Upper lobe of left lung (tissue), 6 donors: ENCODE data around the gene DYNLL1. TPM values are rescaled to one million over a fixed set of nuclear protein-coding genes. Genes with fewer than 3 reads are reported as not detected.
A peak's percentile ranks its signal among the peaks of the same experiment; 100 is the strongest.

Experiments
- ATAC-seq, 2 donors: fragments of 200-7000 bp; cut with Tn5 transposase; one replicate each; pipeline ENCODE4 v1.9.1; 2022; ENCODE audit warnings: mild to moderate bottlenecking in 2 of 2, moderate library complexity in 2 of 2; ENCODE audit not compliant: low FRiP score in 2 of 2
- DNase-seq, 2 donors: peaks; one replicate each; pipeline ENCODE4 v3.0.0-alpha.2; 2019 to 2020
- H3K27ac ChIP-seq, 4 donors: fragments of 200-600 bp; sonication (generic); one replicate each; pipeline ENCODE4 v1.5.1; 2016 to 2019
- H3K27me3 ChIP-seq, 4 donors: fragments of 200-600 bp; sonication (generic); one replicate each; pipeline ENCODE4 v1.5.1; 2017 to 2019
- H3K36me3 ChIP-seq, 4 donors: fragments of 200-600 bp; sonication (generic); one replicate each; pipeline ENCODE4 v1.5.1; 2016 to 2019
- H3K4me1 ChIP-seq, 4 donors: fragments of 200-600 bp; sonication (generic); one replicate each; pipeline ENCODE4 v1.5.1; 2018 to 2019
- H3K4me3 ChIP-seq, 4 donors: fragments of 200-600 bp; sonication (generic); one replicate each; pipeline ENCODE4 v1.5.1; 2017 to 2019; ENCODE audit warnings: mild to moderate bottlenecking in 2 of 4, moderate library complexity in 1 of 4
- H3K9me3 ChIP-seq, 4 donors: fragments of 200-600 bp; sonication (generic); one replicate each; pipeline ENCODE4 v1.5.1; 2018 to 2019
- EP300 ChIP-seq, 4 donors: sonication (generic); formaldehyde crosslinking; IDR thresholded peaks; one replicate each; pipeline ENCODE4 v1.5.1; 2017; ENCODE audit warnings: antibody characterized with exemption in 4 of 4, control low read depth in 2 of 4
- POLR2A ChIP-seq, 4 donors: fragments of 450-650 bp; IDR thresholded peaks; one replicate each; pipeline ENCODE4 v1.5.1; 2016 to 2017; ENCODE audit warnings: antibody characterized with exemption in 4 of 4, mild to moderate bottlenecking in 2 of 4
- POLR2AphosphoS5 ChIP-seq, 2 donors: sonication (generic); formaldehyde crosslinking; IDR thresholded peaks; one replicate each; pipeline ENCODE4 v1.5.1; 2017; ENCODE audit warnings: antibody characterized with exemption in 2 of 2
- WGBS, 2 donors: methylation state at CpG; one replicate each; pipeline ENCODE4 v1.1.5; 2017 to 2018; 5-methylcytosine and 5-hydroxymethylcytosine counted together
- total RNA-seq, 6 donors: library from RNA; depleted of rRNA in 4 of 6; stranded (reverse); fragments of >200 nt in 4 of 6; gene quantifications; one replicate each; pipeline versions ENCODE4 v1.1.0 to v1.2.1, GENCODE V29; 2016 to 2021
- TF ChIP-seq, protein P1 (sequence below), 6 experiments: fragments of 450-650 bp in 4 of 6; fragments of 200-600 bp in 2 of 6; sonication (generic) in 2 of 6; IDR thresholded peaks; one replicate each; pipeline ENCODE4 v1.5.1; 2016 to 2019; ENCODE audit warnings: antibody characterized with exemption in 6 of 6
- donor health status: DM: no; HTN: no; CAD: no; lungs with moderate emphysema.
- donor health status: DM: no; HTN: yes; CAD: no; lungs with severe emphysema.

DYNLL1 gene
- total RNA-seq, 6 donors from 2014 or later = 61.5 to 330 (median 176) TPM

DNA sequence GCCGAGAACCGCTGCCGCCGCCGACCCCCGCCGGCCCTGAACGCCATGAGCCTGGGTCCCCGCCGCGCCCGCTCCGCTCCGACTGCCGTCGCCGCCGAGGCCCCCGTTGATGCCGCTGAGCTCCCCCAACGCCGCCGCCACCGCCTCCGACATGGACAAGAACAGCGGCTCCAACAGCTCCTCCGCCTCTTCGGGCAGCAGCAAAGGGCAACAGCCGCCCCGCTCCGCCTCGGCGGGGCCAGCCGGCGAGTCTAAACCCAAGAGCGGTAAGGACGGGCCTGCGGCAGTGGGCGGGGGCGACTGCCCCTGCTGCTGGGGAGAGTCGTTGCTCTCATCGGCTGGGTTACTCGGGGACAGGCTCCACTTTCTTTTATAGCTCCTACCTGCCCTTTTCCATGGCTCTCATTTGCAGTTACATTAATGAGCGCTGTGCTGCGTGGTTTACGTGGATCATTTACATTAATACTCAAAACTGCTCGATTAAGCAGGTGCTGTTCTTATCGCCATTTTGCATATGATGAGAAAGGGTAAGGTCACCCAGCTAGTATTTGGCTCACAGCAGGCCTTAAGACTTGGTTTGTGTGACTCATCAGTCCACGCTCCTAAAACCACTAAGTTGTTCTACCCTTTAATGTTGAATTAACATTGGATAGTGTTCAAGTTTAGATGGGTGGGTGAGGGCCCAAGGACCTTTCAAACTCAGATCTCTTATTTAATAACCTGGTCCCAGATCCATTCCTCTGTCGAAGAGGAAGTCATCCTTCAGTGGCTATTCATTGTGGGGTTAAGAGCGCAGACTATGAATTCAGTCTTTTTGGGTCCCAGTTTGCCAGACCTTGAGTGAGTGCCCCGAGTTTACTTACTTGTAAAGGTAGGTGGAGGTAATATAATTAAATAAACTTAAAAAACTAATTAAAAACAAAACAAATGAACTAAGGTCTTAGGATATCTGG is 39.1 kb downstream of the DYNLL1 start:
- ATAC-seq (peak; percentile 65 to 74), DNase-seq (peak in 1 of 2 donors; percentile 42)
- Histone ChIP-seq H3K4me1 (peaks cover 42 to 52% (median 47%) of the 10 kb centered on the region in 4 donors), H3K27ac (peak overlapping the region; percentile 91 to 97 (median 94)), H3K36me3 (no peaks in the 10 kb centered on the region), H3K27me3 (no peaks in the 10 kb centered on the region), H3K4me3 (peak overlapping the region; percentile 59 to 73 (median 65)), H3K9me3 (no peaks in the 10 kb centered on the region)
- 2 to 3% methylated on average over 9 of the region's 52 CpGs for WGBS, 2 donors
- TF ChIP-seq, protein P1, sequence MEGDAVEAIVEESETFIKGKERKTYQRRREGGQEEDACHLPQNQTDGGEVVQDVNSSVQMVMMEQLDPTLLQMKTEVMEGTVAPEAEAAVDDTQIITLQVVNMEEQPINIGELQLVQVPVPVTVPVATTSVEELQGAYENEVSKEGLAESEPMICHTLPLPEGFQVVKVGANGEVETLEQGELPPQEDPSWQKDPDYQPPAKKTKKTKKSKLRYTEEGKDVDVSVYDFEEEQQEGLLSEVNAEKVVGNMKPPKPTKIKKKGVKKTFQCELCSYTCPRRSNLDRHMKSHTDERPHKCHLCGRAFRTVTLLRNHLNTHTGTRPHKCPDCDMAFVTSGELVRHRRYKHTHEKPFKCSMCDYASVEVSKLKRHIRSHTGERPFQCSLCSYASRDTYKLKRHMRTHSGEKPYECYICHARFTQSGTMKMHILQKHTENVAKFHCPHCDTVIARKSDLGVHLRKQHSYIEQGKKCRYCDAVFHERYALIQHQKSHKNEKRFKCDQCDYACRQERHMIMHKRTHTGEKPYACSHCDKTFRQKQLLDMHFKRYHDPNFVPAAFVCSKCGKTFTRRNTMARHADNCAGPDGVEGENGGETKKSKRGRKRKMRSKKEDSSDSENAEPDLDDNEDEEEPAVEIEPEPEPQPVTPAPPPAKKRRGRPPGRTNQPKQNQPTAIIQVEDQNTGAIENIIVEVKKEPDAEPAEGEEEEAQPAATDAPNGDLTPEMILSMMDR (IDR thresholded peaks at IDR 0.05) = peak in 1 of 6 experiments; percentile 16
- TF ChIP-seq POLR2A (IDR thresholded peaks at IDR 0.05) (no peak), POLR2AphosphoS5 (IDR thresholded peaks at IDR 0.05) (no peak), EP300 (IDR thresholded peaks at IDR 0.05) (no peak)

DNA sequence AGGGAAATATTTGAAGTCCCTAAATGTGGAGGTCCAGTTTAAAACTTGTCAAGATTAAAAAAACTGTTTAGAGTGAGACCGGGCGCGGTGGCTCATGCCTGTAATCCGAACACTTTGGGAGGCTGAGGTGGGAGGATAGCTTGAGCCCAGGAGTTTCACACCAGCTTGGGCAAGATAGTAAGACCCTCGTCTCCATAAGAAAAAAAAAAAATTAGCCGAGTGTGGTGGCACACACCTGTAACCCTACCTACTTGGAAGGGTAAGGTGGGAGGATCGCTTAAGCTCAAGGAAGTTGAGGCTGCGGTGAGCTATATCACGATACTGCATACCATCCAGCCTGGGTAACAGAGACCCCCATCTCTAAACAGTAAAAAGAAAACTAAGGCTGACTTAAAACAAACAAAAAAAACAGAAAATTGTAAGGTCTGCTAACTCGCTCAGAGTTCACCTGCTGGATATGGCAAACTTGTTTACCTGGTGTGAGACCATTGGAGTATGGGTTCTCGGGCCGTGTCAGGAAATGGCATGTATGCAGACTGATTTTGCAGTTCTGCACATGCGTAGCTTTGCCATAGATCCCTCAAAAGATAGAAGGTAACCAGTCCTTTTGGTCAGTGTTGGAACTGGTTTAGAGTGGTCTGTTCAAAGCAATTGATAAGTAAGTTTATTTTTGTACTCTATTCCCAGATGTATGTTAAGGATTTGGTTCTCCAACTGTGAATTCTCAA is 40.3 kb downstream of the DYNLL1 start:
- peak in 1 of 2 donors; percentile 38 for DNase-seq
- Histone ChIP-seq H3K27ac (peak overlapping the region; percentile 91 to 97 (median 94)), H3K36me3 (no peaks in the 10 kb centered on the region), H3K9me3 (no peaks in the 10 kb centered on the region), H3K27me3 (no peaks in the 10 kb centered on the region), H3K4me1 (peaks cover 54 to 60% (median 58%) of the 10 kb centered on the region in 4 donors), H3K4me3 (peak overlapping the region; percentile 59 to 73 (median 65))
- no peak for ATAC-seq
- TF ChIP-seq POLR2AphosphoS5 (IDR thresholded peaks at IDR 0.05) (no peak), POLR2A (IDR thresholded peaks at IDR 0.05) (no peak), EP300 (IDR thresholded peaks at IDR 0.05) (no peak)
- TF ChIP-seq, protein P1 (IDR thresholded peaks at IDR 0.05) = no peak
- WGBS, 2 donors = 40 to 45% methylated on average over 13 of the region's 13 CpGs

DNA sequence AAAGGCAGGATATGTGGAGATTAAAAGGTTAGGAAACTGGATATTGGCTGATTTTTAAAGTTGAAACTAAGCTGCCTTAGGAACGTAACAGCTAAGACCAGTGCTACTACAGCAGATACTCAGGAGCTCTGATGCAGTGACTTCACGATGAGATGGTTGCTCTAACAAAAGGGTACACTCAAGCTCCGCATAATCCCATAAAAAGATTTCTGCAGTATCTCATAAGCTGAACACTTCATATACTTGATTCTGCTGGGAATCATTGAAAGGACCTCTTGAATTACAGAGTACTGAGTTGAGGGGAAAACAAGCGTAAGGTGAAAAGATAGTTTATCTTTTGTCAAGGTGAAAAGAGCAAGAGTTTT is 41.9 kb downstream of the DYNLL1 start:
- H3K27ac ChIP-seq = peak overlapping the region; percentile 63 to 93 (median 78)
- H3K36me3 ChIP-seq = peaks cover 0 to 5% (median 0%) of the 10 kb centered on the region in 4 donors
- no peaks in the 10 kb centered on the region for H3K27me3 ChIP-seq
- DNase-seq (no peak), ATAC-seq (no peak)
- peaks cover 68 to 76% (median 73%) of the 10 kb centered on the region in 4 donors for H3K4me1 ChIP-seq
- H3K9me3 ChIP-seq = no peaks in the 10 kb centered on the region
- WGBS, 2 donors = 43 to 45% methylated on average over 4 of the region's 4 CpGs
- TF ChIP-seq, protein P1 (IDR thresholded peaks at IDR 0.05) = no peak
- no peak for TF ChIP-seq POLR2A (IDR thresholded peaks at IDR 0.05)
- no peak for TF ChIP-seq EP300 (IDR thresholded peaks at IDR 0.05)
- TF ChIP-seq POLR2AphosphoS5 (IDR thresholded peaks at IDR 0.05) = no peak
- peak overlapping the region in 3 of 4 donors; percentile 16 to 65 (median 65) for H3K4me3 ChIP-seq

DNA sequence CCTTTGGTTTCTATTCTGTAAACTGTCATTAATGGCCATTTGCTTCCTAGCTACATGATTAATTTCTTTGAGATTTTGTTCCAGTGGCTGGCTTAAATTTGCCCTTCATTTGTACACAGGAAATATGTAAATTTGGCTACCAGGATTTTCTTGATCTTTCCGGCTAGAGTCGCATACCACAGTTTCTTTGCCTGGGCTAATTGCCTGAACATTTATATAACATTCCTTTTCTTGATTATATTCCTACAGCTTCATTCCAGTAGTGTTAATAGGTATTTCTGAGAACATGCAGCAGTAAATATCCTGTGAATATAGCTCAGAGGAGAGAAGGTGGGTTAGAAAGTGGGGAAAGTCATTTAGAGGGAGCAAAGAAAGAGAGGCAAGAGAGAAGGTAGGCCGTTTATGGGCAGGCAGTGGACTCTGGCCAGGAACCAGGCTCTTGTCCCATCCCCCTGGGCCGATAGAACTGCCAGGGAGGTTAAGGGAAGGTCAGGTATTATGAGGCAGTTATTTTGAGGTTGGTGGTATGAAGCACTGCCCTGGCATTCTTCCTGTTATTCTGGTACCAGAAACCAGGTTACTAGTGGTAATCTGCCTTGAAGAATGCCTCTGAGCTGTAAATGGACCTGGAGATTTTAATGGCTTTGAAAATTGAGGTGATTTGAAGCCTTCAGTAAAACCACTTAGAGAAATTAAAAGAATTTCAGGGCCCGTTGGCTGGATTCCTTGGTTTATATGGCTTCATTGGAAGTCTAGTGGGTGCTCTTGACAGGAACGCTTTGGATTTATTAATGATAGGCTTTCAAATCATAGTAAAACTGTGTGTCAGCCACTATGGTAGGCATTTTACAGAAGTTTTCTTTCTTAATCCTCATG is 42.6 kb downstream of the DYNLL1 start:
- WGBS, 2 donors = 14 to 19% methylated on average over 6 of the region's 6 CpGs
- Histone ChIP-seq H3K27me3 (no peaks in the 10 kb centered on the region), H3K4me3 (peak overlapping the region in 2 of 4 donors; percentile 65), H3K36me3 (peaks cover 0 to 11% (median 0%) of the 10 kb centered on the region in 4 donors), H3K4me1 (peaks cover 73 to 83% (median 77%) of the 10 kb centered on the region in 4 donors), H3K9me3 (no peaks in the 10 kb centered on the region), H3K27ac (peak overlapping the region; percentile 63 to 93 (median 78))
- DNase-seq (peak in 1 of 2 donors; percentile 85), ATAC-seq (peak in 1 of 2 donors; percentile 80)
- TF ChIP-seq POLR2AphosphoS5 (IDR thresholded peaks at IDR 0.05) (peak; percentile 26 to 53), POLR2A (IDR thresholded peaks at IDR 0.05) (no peak)
- TF ChIP-seq, protein P1 (IDR thresholded peaks at IDR 0.05) = no peak
